Cardiac fibroblast (primary cell): ENCODE measurements around the gene ITPRID1.
"Not testable (repeated sequence)": the region's sequence is repeated elsewhere in the genome, so short reads cannot be mapped to it uniquely, and the experiment has no call there.

Source experiments
- DNase-seq, 2 donors: peaks; one replicate each; pipeline versions ENCODE4 v3.0.0 to v3.0.0-alpha.2; 2010; ENCODE audit warnings: low read depth in 2 of 2
- H3K4me3 ChIP-seq, 2 donors: replicated peaks in 1 of 2; 1 replicate in 1 of 2; 2 replicates in 1 of 2; pipeline ENCODE4 v1.5.1; 2011; ENCODE audit warnings: low read depth in 2 of 2, low read length in 2 of 2, mild to moderate bottlenecking in 2 of 2, moderate library complexity in 1 of 2
- TF ChIP-seq, protein P1 (sequence below): IDR thresholded peaks from one replicate; pipeline ENCODE4 v1.5.1; 2011; ENCODE audit warnings: low read depth, mild to moderate bottlenecking, low read length, inconsistent platforms

Gene ITPRID1

GRCh38 chr7:31513790-31514189 is at the start of gene ITPRID1:
Gene ITPRID1, plus strand, starts transcription at chr7:31514090. Its CDS starts 38,935 bp downstream, at chr7:31553025.
- no peak for DNase-seq
- no peak within 1 kb of the TSS for H3K4me3 ChIP-seq
- TF ChIP-seq, protein P1, sequence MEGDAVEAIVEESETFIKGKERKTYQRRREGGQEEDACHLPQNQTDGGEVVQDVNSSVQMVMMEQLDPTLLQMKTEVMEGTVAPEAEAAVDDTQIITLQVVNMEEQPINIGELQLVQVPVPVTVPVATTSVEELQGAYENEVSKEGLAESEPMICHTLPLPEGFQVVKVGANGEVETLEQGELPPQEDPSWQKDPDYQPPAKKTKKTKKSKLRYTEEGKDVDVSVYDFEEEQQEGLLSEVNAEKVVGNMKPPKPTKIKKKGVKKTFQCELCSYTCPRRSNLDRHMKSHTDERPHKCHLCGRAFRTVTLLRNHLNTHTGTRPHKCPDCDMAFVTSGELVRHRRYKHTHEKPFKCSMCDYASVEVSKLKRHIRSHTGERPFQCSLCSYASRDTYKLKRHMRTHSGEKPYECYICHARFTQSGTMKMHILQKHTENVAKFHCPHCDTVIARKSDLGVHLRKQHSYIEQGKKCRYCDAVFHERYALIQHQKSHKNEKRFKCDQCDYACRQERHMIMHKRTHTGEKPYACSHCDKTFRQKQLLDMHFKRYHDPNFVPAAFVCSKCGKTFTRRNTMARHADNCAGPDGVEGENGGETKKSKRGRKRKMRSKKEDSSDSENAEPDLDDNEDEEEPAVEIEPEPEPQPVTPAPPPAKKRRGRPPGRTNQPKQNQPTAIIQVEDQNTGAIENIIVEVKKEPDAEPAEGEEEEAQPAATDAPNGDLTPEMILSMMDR, result no peak

DNA sequence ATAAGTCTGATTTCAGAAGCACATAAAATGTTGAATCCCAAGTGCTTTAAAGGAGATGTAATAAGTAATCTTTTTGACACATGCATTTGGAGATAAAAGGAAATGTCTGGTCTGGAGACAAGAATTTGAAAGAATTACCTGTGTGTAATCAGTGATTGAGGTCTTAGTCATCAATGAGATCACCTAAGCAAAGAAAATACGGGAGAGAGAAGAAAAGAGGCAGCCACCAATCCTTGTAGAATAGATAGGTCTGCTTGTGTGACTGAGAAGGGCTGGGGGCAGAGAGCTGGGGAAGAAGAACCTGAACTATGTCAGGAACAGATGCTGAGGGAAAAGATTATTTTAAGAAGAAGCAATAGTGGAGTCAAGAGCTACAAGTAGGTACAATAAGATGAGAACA is 49.3 kb upstream of the ITPRID1 start:
- no peak overlapping the region for H3K4me3 ChIP-seq
- TF ChIP-seq, protein P1, result no peak
- no peak for DNase-seq

DNA sequence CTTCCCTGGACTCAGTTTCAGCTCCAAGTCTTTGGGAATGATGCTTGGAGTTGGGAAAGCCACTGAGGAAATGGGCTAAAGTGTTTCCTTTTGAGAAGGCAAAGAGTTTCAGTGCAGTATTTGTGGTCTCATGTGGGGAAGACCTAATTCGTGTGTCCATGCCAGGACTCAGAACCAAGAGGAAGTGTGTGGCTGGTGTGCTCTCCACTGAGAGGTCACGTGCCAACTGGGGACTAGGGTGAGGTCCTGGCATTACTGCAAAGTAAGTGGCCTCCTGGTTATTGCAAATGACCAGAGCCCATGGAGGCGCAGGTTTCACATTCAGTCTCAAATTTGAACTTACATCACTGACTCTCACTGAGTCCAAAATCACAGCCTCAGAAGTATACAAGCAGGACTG is 48.6 kb upstream of the ITPRID1 start:
- TF ChIP-seq, protein P1, result no peak
- no peak overlapping the region for H3K4me3 ChIP-seq
- DNase-seq, result no peak

DNA sequence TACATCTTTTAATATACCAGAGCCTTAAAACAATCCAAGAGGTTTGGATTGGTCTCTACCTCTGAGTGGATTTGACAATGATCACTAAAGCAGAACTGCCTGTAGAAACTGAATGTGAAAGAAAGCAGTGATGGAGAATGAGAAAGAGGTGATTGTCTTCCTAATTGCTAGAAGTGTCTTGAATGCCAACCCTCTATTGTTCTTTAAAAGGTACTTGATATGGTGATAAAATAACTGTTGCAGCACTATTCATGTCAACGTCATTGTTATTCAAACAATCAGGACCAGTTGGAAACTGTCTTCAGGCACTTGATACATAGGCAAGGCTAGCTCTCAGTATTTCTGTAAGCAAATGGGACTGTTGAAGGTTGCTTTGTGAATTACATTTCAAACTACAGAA is 47.9 kb upstream of the ITPRID1 start:
- DNase-seq, result no peak
- no peak overlapping the region for H3K4me3 ChIP-seq
- TF ChIP-seq, protein P1, result no peak

DNA sequence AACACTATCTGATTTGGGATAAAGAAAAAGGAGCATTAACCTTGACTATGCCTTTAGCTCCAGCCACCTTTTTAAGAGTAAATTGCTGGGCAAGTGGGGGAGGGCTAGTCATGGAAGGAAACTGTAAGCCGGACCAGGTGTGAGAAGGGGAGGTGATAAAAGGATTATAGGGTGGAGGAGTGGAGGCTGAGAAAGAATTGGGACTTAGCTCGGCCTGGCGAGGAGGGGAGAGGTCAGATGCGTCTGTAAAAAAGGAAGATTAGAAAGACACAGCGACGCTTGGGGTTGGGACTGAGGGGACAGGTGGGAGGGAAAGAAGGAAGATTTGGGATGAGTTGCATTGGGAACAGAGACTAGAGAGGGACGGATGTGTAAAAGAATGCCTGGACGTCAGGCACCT is 43.0 kb upstream of the ITPRID1 start:
- not testable (repeated sequence) for H3K4me3 ChIP-seq, DNase-seq

GRCh38 chr7:31475368-31475767 is 38.5 kb upstream of the ITPRID1 start:
- TF ChIP-seq, protein P1, result no peak
- H3K4me3 ChIP-seq, result no peak overlapping the region
- no peak for DNase-seq

GRCh38 chr7:31476073-31476745 is 37.7 kb upstream of the ITPRID1 start:
- TF ChIP-seq, protein P1, result no peak
- no peak for DNase-seq

More at GRCh38 chr7:31476073-31476745, 37.7 kb upstream of the ITPRID1 start:
- no peak overlapping the region for H3K4me3 ChIP-seq
